NCI-H2196 (cell line): Measurements from ENCODE around the gene MYCBP2.
"Not testable (repeated sequence)": the region's sequence is repeated elsewhere in the genome, so short reads cannot be mapped to it uniquely, and the experiment has no call there.

Experiments
- DNase-seq: peaks from one replicate; lab custom pipeline; 2025; ENCODE audit not compliant: unreplicated experiment; lab: John Stamatoyannopoulos, UW

Gene MYCBP2

DNA sequence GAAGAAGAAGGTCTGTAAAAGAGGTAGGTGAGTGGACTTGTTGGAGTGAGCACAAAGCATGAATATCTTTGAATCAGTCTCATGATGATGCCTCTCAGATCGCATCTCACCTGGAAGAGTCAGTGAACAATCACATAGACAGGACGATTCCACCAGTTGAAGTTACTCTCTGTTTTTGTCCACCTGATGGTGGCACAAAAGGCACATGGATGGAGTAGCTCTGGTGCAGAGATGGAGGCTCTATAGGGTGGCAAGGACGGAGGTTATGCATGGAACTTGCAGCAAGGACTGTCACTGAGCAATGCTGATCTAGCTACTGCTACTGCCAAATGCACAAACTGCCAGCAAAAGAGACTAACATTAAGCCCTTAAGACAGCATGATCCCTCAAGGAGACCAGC, 10.3 kb upstream of the MYCBP2 start:
- no peak for DNase-seq

GRCh38 chr13:77335543-77335942, 8.6 kb upstream of the MYCBP2 start:
- no peak for DNase-seq

- no peak for DNase-seq
Observed at GRCh38 chr13:77333594-77333993, 6.7 kb upstream of the MYCBP2 start.

- no peak for DNase-seq
Observed at GRCh38 chr13:77331421-77331820, 4.5 kb upstream of the MYCBP2 start.

DNA sequence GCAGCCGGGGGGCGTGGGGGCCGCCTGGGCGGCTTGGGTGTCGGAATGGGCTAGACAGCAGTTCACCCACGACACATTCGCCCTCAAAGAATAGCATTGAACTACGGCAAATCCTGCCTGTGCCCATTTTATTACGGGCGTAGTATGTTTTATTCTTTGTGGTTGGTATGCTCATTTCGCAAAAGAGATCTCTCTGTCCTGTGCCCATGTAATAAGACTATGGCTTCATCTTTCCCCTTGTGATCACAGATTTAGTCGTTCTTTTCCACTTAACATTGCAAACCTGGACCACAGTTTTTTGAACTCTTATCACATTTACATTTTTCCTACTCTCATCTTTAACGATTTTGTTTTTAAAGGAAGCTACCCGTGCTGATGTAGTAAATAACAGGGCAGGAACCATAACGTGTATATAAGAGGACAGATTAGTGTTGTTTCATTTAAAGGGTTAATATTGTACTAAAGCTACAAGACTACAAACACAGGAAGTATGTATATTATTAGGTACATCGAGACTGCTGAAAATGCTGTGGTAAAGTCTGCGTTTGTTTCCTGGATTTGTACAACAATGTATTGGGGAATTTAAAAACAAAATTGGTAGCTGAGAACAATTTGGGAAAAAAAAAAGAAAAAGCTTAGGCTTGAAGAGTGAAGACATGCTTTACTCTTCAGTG, 3.2 kb upstream of the MYCBP2 start:
- DNase-seq, result no peak

GRCh38 chr13:77329133-77329910, 2.4 kb upstream of the MYCBP2 start:
- peak; percentile 72 for DNase-seq

DNA sequence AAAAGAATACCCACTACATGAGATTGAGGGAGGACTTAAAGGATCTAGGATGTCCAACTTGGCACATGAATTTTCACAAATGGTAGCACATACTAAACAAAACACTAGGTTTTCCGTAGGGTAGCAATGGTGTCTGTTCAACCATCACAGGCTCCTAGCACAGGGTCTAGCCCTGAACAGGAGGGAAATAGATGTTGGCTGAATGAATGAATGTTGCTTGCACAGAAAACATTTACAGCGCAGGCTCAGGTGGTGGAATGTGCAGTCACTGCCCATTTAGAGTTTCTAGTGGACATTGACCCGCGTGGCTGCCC, 1.9 kb upstream of the MYCBP2 start:
- DNase-seq, result no peak

GRCh38 chr13:77325371-77325980, 1.4 kb downstream of the MYCBP2 start:
- no peak for DNase-seq

DNA sequence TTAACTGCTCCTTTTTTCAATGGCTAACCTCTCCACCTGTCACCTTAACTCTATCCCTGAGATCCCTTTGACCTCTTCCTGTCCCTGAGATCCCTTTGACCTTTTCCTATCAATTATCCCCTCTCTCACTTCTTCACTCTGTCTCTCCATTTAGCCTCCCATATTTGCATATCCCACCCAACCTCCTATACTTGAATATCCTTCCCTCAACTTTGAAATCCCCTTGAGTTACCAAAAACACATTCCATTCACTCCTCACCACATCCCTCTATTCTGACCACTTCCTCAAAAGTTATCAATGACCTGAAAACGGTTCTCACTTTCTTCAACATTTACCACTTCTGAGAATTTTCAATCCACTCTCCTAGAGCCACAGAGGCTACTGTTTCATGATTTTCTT, 3.0 kb downstream of the MYCBP2 start:
- no peak for DNase-seq

DNA sequence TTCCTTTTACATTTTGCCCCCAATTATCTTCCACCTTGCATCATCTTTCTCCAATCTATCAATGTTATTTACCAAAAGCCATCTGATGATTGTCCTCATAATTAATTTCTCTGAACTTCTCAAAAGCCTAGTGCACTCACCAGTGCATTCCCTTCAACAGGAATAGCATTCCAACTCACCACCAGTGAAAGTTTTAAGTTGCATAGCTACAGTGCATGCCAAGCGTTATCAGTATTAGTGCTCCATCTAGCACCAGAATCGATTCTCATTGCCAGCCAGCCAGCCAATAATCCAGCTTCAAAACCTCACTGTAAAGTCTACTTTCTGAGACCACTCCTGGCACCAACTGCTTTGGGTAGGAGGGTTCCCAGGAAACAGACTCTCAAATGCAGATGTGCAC, 7.4 kb downstream of the MYCBP2 start:
- DNase-seq, result no peak

DNA sequence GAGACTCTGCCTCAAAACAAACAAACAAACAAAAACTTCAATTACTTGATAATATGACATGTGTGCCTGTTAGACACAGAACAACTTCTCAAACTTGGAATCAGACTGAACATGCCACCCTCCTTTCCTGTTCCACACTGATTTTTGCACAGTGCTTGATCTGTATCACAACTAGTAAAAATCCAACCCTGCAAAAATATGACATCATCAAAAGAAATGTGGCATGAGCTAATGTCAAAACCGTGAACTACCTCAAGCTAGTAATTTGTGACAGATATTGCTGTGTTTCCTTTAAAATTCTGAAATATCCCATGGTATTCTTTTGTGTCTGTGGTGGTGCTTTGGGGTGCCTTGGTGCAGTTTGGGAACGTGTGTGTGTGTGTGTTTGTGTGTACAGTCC, 8.2 kb downstream of the MYCBP2 start:
- no peak for DNase-seq

DNA sequence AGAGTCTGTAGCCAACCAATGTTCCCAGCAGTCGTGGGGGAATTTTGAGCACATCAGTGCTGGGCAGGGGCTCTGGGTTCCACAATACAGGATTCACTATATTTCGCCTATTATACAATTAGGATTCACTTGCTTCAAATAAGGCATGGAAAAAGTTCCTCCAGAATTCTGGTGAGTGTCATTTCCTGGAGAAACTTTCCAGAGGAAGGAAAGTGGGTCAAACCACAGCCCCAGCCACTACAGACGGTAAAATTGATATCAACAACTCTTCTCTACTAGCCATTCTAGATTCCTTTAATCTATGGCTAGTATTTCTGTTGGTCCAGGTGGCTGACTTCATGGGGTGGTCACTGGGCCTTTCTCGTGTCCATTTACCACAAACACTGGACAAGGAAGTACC, 10.5 kb downstream of the MYCBP2 start:
- DNase-seq, result no peak

GRCh38 chr13:77315509-77315908, 11.4 kb downstream of the MYCBP2 start:
- DNase-seq, result not testable (repeated sequence)

DNA sequence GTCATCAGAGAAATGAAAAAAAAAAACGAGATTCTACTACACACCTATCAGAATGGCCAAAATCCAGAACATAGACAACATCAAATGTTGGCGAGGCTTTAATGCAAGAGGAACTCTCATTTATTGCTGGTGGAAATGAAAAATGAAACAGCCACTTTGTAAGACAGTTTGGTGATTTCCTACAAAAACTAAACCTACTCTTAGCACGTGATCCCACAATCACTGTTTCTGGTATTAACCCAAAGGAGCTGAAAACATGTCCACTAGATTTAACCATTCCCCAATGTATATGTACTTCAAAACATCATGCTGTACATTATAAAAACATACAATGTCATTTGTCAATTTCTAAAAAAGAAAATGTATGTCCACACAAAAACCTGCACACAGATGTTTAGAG, 13.0 kb downstream of the MYCBP2 start:
- DNase-seq, result no peak

- no peak for DNase-seq
Observed at GRCh38 chr13:77312311-77312710, 14.6 kb downstream of the MYCBP2 start.

DNA sequence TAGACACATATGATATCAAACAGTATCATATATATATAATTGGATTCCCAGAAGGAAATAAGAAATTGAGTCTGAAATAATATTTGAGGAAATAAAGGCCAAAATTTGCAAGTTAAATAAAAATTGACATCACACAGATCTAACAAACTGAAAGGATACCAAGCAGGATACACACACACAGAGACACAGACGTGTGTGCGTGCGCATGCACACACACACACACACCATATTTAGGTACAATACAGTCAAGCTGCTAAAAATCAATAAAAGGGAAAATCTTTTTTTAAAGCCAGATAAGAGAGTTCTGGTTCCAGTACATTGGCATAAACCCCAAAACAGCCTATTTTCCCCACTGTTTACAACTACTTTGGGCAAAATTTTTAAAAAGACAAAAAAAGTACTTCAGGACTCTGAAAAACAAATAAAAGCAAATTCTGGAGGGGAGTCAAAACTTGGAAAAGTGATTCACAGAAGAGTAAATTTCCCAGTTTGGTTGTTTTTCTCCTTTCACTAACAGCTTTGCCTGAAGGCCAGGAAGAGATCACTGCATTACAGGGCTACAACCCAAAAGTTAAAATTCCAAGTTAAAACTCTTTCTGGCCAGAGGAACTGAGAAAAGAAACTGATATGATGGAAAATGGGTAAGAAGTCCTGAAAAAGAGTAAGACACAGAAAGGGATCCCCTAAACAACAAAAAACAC, 16.2 kb downstream of the MYCBP2 start:
- no peak for DNase-seq

DNA sequence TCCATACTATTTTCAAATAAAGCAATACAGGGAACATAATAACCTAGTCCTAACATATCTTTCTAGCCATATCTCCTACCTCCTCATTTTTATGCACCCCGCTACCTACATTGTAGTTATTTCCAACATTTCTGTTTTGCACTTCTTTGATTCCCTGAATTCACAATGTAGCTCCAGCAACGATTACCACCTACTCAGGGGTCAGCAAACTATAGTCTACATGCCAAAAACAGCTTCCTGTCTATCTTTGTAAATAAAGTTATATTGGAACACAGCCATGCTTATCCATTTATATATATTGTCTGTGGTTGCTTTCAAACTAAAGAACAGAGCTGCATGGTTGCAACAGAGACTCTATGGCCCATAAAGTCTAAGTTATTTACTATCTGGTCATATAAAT, 16.7 kb downstream of the MYCBP2 start:
- no peak for DNase-seq

DNA sequence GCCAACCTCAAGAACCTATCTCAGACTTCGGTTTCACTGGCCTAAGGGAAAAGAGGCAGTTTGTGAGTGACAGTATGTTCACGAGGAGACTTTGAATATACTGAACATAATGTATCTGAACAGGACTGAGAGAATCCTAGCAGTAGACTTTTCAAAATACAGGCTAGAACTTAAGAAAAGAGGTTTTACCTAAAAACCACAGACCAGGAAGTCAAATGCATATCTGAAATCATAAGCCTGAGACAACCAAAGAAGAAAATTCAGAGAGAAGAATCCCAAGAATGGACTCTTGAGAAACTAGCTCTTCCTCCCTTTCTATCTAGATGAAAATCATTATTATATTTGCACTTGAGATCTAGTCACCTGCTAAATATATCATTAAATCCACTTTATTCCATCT, 17.6 kb downstream of the MYCBP2 start:
- DNase-seq, result no peak

DNA sequence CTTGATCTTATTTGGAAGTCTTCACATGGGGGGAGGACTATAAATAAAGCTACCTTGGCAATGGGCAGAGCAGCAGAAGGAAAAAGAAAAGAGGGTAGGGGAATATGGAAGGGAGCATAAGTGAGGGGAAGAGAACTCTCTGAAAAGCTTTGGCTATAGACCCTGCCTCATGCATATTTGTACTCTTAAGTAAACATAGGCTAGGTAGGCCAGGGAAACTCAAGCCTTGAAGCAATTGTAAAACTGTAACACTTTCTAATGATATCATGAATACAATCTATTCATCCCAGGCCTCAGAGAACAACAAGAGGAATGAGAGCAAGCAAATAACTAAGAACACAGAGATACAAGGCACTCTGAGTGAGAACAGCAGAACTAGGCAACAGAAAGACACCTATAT, 20.4 kb downstream of the MYCBP2 start:
- DNase-seq, result no peak

DNA sequence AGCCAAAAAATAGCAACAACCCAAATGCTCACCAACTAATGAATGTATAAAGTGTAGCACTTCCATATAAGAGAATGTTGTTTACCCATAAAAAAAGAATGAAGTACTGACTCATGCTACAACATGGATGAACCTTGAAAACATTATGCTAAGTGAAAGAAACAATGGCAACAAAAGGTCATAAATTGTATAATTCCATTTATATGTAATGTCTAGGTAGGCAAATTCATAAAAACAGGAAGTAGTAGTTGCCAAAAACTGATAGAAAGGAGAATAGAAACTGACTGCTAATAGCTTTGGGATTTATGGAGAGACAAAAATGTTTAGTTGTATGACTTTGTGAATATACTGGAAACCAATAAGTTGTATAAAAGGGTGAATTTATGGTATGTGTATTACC, 21.6 kb downstream of the MYCBP2 start:
- DNase-seq, result no peak

- DNase-seq, result no peak
Observed at GRCh38 chr13:77300176-77301037, 26.5 kb downstream of the MYCBP2 start.
